CD4-positive, CD25-positive, alpha-beta regulatory T cell (primary cell): Measurements from ENCODE around the gene CCDC134. TPM values are rescaled to one million over a fixed set of nuclear protein-coding genes. Genes with fewer than 3 reads are reported as not detected.

Experiments used
- ATAC-seq, 2 donors: fragments of 150-1000 bp; cut with Tn5 transposase; one replicate each; pipeline ENCODE4 v1.10.0; 2021; ENCODE audit warnings: low read depth in 2 of 2, moderate number of reproducible peaks in 2 of 2, moderate library complexity in 1 of 2
- DNase-seq, 3 donors: peaks; one replicate each; pipeline versions ENCODE4 v3.0.0 to v3.0.0-alpha.2; 2012 to 2022; ENCODE audit warnings: mixed read lengths in 1 of 3
- H3K27ac ChIP-seq: one replicate; pipeline ENCODE4 v1.7.0; 2013; ENCODE audit warnings: mild to moderate bottlenecking, low read length; ENCODE audit not compliant: insufficient read depth, poor library complexity, severe bottlenecking
- H3K27me3 ChIP-seq: one replicate; pipeline ENCODE4 v1.7.0; 2013; ENCODE audit warnings: low read length; ENCODE audit not compliant: control insufficient read depth, insufficient read depth
- H3K36me3 ChIP-seq: one replicate; pipeline ENCODE4 v1.7.0; 2013; ENCODE audit warnings: mild to moderate bottlenecking, low read length, moderate library complexity; ENCODE audit not compliant: control insufficient read depth, insufficient read depth
- H3K4me1 ChIP-seq: 2 replicates; pipeline ENCODE4 v1.7.0; 2013; ENCODE audit warnings: mild to moderate bottlenecking, low read length; ENCODE audit not compliant: insufficient read depth, control insufficient read depth, poor library complexity, severe bottlenecking
- H3K4me3 ChIP-seq: one replicate; pipeline ENCODE4 v1.7.0; 2013; ENCODE audit warnings: low read depth, mild to moderate bottlenecking, low read length, moderate library complexity
- H3K9me3 ChIP-seq, 2 experiments: 1 replicate in 1 of 2; 2 replicates in 1 of 2; pipeline ENCODE4 v1.7.0; 2013; ENCODE audit warnings: low read length in 2 of 2, mild to moderate bottlenecking in 1 of 2, moderate library complexity in 1 of 2; ENCODE audit not compliant: control insufficient read depth in 2 of 2
- H3K27ac Mint-ChIP-seq, 3 donors: one replicate each; pipeline ENCODE4 v1.8.0; 2020 to 2022; ENCODE audit warnings: mild to moderate bottlenecking in 3 of 3, mixed read lengths in 3 of 3, moderate library complexity in 2 of 3
- H3K27me3 Mint-ChIP-seq: one replicate; pipeline ENCODE4 v1.8.0; 2022; ENCODE audit warnings: mild to moderate bottlenecking, mixed read lengths
- H3K36me3 Mint-ChIP-seq: one replicate; pipeline ENCODE4 v1.8.0; 2020; ENCODE audit warnings: mixed read lengths
- H3K4me1 Mint-ChIP-seq, 4 donors: one replicate each; pipeline ENCODE4 v1.8.0; 2020 to 2022; ENCODE audit warnings: mixed read lengths in 4 of 4, mild to moderate bottlenecking in 1 of 4
- H3K4me3 Mint-ChIP-seq, 4 donors: one replicate each; pipeline ENCODE4 v1.8.0; 2020 to 2022; ENCODE audit warnings: mild to moderate bottlenecking in 4 of 4, mixed read lengths in 4 of 4, moderate library complexity in 3 of 4
- H3K9me3 Mint-ChIP-seq, 7 donors: one replicate each; pipeline ENCODE4 v1.8.0; 2020 to 2022; ENCODE audit warnings: mixed read lengths in 7 of 7, mild to moderate bottlenecking in 3 of 7, moderate library complexity in 2 of 7
- polyA plus RNA-seq, 4 donors: library from polyadenylated mRNA; unstranded; fragments of 300-500 nt; fragmentation: Illumina TruSeq; gene quantifications; one replicate each; pipeline ENCODE4 v1.2.3, GENCODE V29; 2021
- total RNA-seq: library from RNA; stranded (reverse); gene quantifications from one replicate; pipeline ENCODE4 v1.2.3, GENCODE V29; 2022

The CCDC134 gene
- total and polyA plus RNA-seq, 5 donors from 2014 or later, result 3.6 to 21.1 (median 5.9) TPM

- Mint-ChIP-seq H3K9me3 (no peaks in the 10 kb centered on the region), H3K4me3 (no peak overlapping the region), H3K27me3 (no peaks in the 10 kb centered on the region), H3K27ac (peak overlapping the region in 1 of 3 donors; percentile 12), H3K4me1 (peaks cover 0 to 8% (median 3%) of the 10 kb centered on the region in 4 donors), H3K36me3 (peaks cover 25% of the 10 kb centered on the region)
- Histone ChIP-seq H3K4me1 (no peaks in the 10 kb centered on the region), H3K4me3 (no peak overlapping the region), H3K36me3 (peaks cover 42% of the 10 kb centered on the region), H3K9me3 (no peaks in the 10 kb centered on the region), H3K27ac (no peak overlapping the region), H3K27me3 (no peaks in the 10 kb centered on the region)
- DNase-seq (no peak), ATAC-seq (no peak)
These were observed 9.5 kb downstream of the CCDC134 start for GRCh38 chr22:41810022-41810421.

GRCh38 chr22:41812805-41813545 lies 12.5 kb downstream of the CCDC134 start:
- no peak overlapping the region for H3K4me3 Mint-ChIP-seq
- H3K27ac Mint-ChIP-seq, result no peak overlapping the region
- DNase-seq, result no peak
- H3K27me3 Mint-ChIP-seq, result no peaks in the 10 kb centered on the region
- H3K9me3 ChIP-seq, result no peaks in the 10 kb centered on the region
- H3K27me3 ChIP-seq, result no peaks in the 10 kb centered on the region
- ATAC-seq, result no peak
- H3K4me1 Mint-ChIP-seq, result peaks cover 0 to 5% (median 0%) of the 10 kb centered on the region in 4 donors
- no peak overlapping the region for H3K27ac ChIP-seq
- H3K4me1 ChIP-seq, result no peaks in the 10 kb centered on the region
- peaks cover 25% of the 10 kb centered on the region for H3K36me3 Mint-ChIP-seq
- no peak overlapping the region for H3K4me3 ChIP-seq
- H3K9me3 Mint-ChIP-seq, result no peaks in the 10 kb centered on the region
- peaks cover 51% of the 10 kb centered on the region for H3K36me3 ChIP-seq

GRCh38 chr22:41813726-41814410 lies 13.4 kb downstream of the CCDC134 start:
- peaks cover 0 to 5% (median 0%) of the 10 kb centered on the region in 4 donors for H3K4me1 Mint-ChIP-seq
- H3K36me3 Mint-ChIP-seq, result peaks cover 30% of the 10 kb centered on the region
- no peaks in the 10 kb centered on the region for H3K4me1 ChIP-seq
- DNase-seq (no peak), ATAC-seq (no peak)
- H3K9me3 Mint-ChIP-seq, result no peaks in the 10 kb centered on the region
- H3K9me3 ChIP-seq, result no peaks in the 10 kb centered on the region
- no peak overlapping the region for H3K4me3 ChIP-seq
- no peak overlapping the region for H3K27ac ChIP-seq
- H3K36me3 ChIP-seq, result peaks cover 48% of the 10 kb centered on the region
- peak overlapping the region in 1 of 3 donors; percentile 39 for H3K27ac Mint-ChIP-seq
- no peaks in the 10 kb centered on the region for H3K27me3 ChIP-seq
- H3K4me3 Mint-ChIP-seq, result no peak overlapping the region
- H3K27me3 Mint-ChIP-seq, result no peaks in the 10 kb centered on the region

GRCh38 chr22:41815716-41816115 lies 15.2 kb downstream of the CCDC134 start:
- Mint-ChIP-seq H3K9me3 (no peaks in the 10 kb centered on the region), H3K4me3 (no peak overlapping the region), H3K4me1 (peaks cover 0 to 7% (median 0%) of the 10 kb centered on the region in 4 donors), H3K27ac (peak overlapping the region in 1 of 3 donors; percentile 47), H3K27me3 (no peaks in the 10 kb centered on the region), H3K36me3 (peaks cover 31% of the 10 kb centered on the region)
- Histone ChIP-seq H3K27ac (no peak overlapping the region), H3K27me3 (no peaks in the 10 kb centered on the region), H3K4me3 (no peak overlapping the region), H3K4me1 (no peaks in the 10 kb centered on the region), H3K36me3 (peaks cover 42% of the 10 kb centered on the region), H3K9me3 (no peaks in the 10 kb centered on the region)
- DNase-seq (no peak), ATAC-seq (no peak)

- no peaks in the 10 kb centered on the region for H3K9me3 Mint-ChIP-seq
- Histone ChIP-seq H3K4me3 (no peak overlapping the region), H3K4me1 (no peaks in the 10 kb centered on the region), H3K9me3 (no peaks in the 10 kb centered on the region), H3K27me3 (no peaks in the 10 kb centered on the region), H3K36me3 (peaks cover 40% of the 10 kb centered on the region), H3K27ac (no peak overlapping the region)
- no peak overlapping the region for H3K4me3 Mint-ChIP-seq
- H3K36me3 Mint-ChIP-seq, result peaks cover 27% of the 10 kb centered on the region
- H3K27me3 Mint-ChIP-seq, result no peaks in the 10 kb centered on the region
- peak overlapping the region in 2 of 3 donors; percentile 47 to 52 for H3K27ac Mint-ChIP-seq
- ATAC-seq (no peak), DNase-seq (no peak)
- peaks cover 0 to 10% (median 0%) of the 10 kb centered on the region in 4 donors for H3K4me1 Mint-ChIP-seq
These were observed 15.8 kb downstream of the CCDC134 start for GRCh38 chr22:41816241-41816640.

- Histone ChIP-seq H3K9me3 (no peaks in the 10 kb centered on the region), H3K27me3 (no peaks in the 10 kb centered on the region), H3K4me1 (no peaks in the 10 kb centered on the region), H3K36me3 (peaks cover 37% of the 10 kb centered on the region), H3K27ac (no peak overlapping the region), H3K4me3 (no peak overlapping the region)
- Mint-ChIP-seq H3K4me3 (no peak overlapping the region), H3K36me3 (peaks cover 27% of the 10 kb centered on the region), H3K4me1 (peaks cover 0 to 10% (median 5%) of the 10 kb centered on the region in 4 donors), H3K27me3 (no peaks in the 10 kb centered on the region), H3K27ac (peak overlapping the region in 2 of 3 donors; percentile 47 to 81), H3K9me3 (no peaks in the 10 kb centered on the region)
- ATAC-seq, result no peak
- DNase-seq, result no peak
These were observed 16.4 kb downstream of the CCDC134 start for GRCh38 chr22:41816871-41817270.

- H3K27ac Mint-ChIP-seq, result peak overlapping the region in 1 of 3 donors; percentile 67
- peaks cover 34% of the 10 kb centered on the region for H3K36me3 ChIP-seq
- ATAC-seq, result no peak
These were observed 17.5 kb downstream of the CCDC134 start for GRCh38 chr22:41818011-41818410.

More at GRCh38 chr22:41818011-41818410, 17.5 kb downstream of the CCDC134 start:
- Mint-ChIP-seq H3K9me3 (no peaks in the 10 kb centered on the region), H3K36me3 (peaks cover 32% of the 10 kb centered on the region), H3K4me1 (peaks cover 5 to 17% (median 12%) of the 10 kb centered on the region in 4 donors), H3K27me3 (no peaks in the 10 kb centered on the region), H3K4me3 (no peak overlapping the region)
- no peak for DNase-seq
- H3K4me3 ChIP-seq, result no peak overlapping the region
- H3K9me3 ChIP-seq, result no peaks in the 10 kb centered on the region
- H3K4me1 ChIP-seq, result peaks cover 2% of the 10 kb centered on the region
- H3K27me3 ChIP-seq, result no peaks in the 10 kb centered on the region
- no peak overlapping the region for H3K27ac ChIP-seq
